HepG2 (cell line): ENCODE data around the gene PIGR. TPM values are rescaled to one million over a fixed set of nuclear protein-coding genes. Genes with fewer than 3 reads are reported as not detected.
A peak's percentile ranks its signal among the peaks of the same experiment; 100 is the strongest.

ENCODE experiments used
- ERF ChIP-seq: IDR thresholded peaks from 2 replicates; pipeline ENCODE4 v1.6.1; 2018; ENCODE audit warnings: missing biosample characterization, missing genetic modification reagents
- GABPB1 ChIP-seq: IDR thresholded peaks from 2 replicates; pipeline ENCODE4 v1.6.1; 2016; ENCODE audit warnings: mild to moderate bottlenecking, missing genetic modification reagents, moderate library complexity, missing compliant biosample characterization
- HNRNPK ChIP-seq: fragments of 200-400 bp; formaldehyde crosslinking; IDR thresholded peaks from 2 replicates; pipeline ENCODE4 v1.6.1; 2018; ENCODE audit warnings: low read length, low read depth, moderate library complexity, mild to moderate bottlenecking; ENCODE audit not compliant: poor library complexity, severe bottlenecking
- HNRNPL ChIP-seq: fragments of 200-400 bp; formaldehyde crosslinking; IDR thresholded peaks from 2 replicates; pipeline ENCODE4 v1.6.1; 2017; ENCODE audit warnings: mild to moderate bottlenecking, low read depth, low read length
- MEF2D ChIP-seq: sonication (generic); formaldehyde crosslinking; IDR thresholded peaks from 2 replicates; pipeline ENCODE4 v1.5.1; 2020; ENCODE audit warnings: mild to moderate bottlenecking, missing genetic modification reagents
- MEIS1 ChIP-seq: sonication (generic); formaldehyde crosslinking; IDR thresholded peaks from 2 replicates; pipeline ENCODE4 v1.9.0; 2021; ENCODE audit warnings: mild to moderate bottlenecking, missing genetic modification reagents, moderate library complexity, borderline replicate concordance
- MIXL1 ChIP-seq: IDR thresholded peaks from 2 replicates; pipeline ENCODE4 v1.6.1; 2016
- MTA3 ChIP-seq: sonication (generic); formaldehyde crosslinking; IDR thresholded peaks from 2 replicates; pipeline ENCODE4 v1.4.0; 2020; ENCODE audit warnings: missing genetic modification reagents
- ZBTB42 ChIP-seq: sonication (generic); formaldehyde crosslinking; IDR thresholded peaks from 2 replicates; pipeline ENCODE4 v1.5.0; 2020; ENCODE audit warnings: mild to moderate bottlenecking, missing genetic modification reagents
- ZFP36L1 ChIP-seq: sonication (generic); formaldehyde crosslinking; IDR thresholded peaks from 2 replicates; pipeline ENCODE4 v1.8.0; 2022; ENCODE audit warnings: mild to moderate bottlenecking, missing genetic modification reagents, moderate library complexity
- ZNF232 ChIP-seq: sonication (generic); formaldehyde crosslinking; IDR thresholded peaks from 2 replicates; pipeline ENCODE4 v1.4.0; 2020; ENCODE audit warnings: missing genetic modification reagents, borderline replicate concordance
- ZNF264 ChIP-seq: sonication (generic); formaldehyde crosslinking; IDR thresholded peaks from 2 replicates; pipeline ENCODE4 v1.4.0; 2020; ENCODE audit warnings: missing genetic modification reagents
- ZNF446 ChIP-seq: sonication (generic); formaldehyde crosslinking; IDR thresholded peaks from 2 replicates; pipeline ENCODE4 v1.5.0; 2020; ENCODE audit warnings: mild to moderate bottlenecking, missing genetic modification reagents
- ZNF788 ChIP-seq: sonication (generic); formaldehyde crosslinking; IDR thresholded peaks from 2 replicates; pipeline ENCODE4 v1.5.0; 2020; ENCODE audit warnings: mild to moderate bottlenecking, missing genetic modification reagents, borderline replicate concordance
- ZNF841 ChIP-seq: sonication (generic); formaldehyde crosslinking; IDR thresholded peaks from 2 replicates; pipeline ENCODE4 v1.8.1; 2023; ENCODE audit warnings: missing genetic modification reagents, borderline replicate concordance
- polyA plus RNA-seq, 8 experiments: library from polyadenylated mRNA; depleted of rRNA in 3 of 8; stranded (reverse) in 7 of 8; unstranded in 1 of 8; fragments of >200 nt; fragmentation: Illumina TruSeq in 4 of 8; extraction: Trizol in 4 of 8; gene quantifications; 2 replicates each; pipeline versions ENCODE4 v1.2.1 to v1.2.3, GENCODE V29; 2011 to 2016; ENCODE audit warnings: low read depth in 4 of 8, missing spikeins in 1 of 8, mixed read lengths in 1 of 8; ENCODE audit not compliant: insufficient read depth in 1 of 8
- total RNA-seq, 5 experiments: library from RNA; depleted of rRNA; stranded (reverse); fragments of >200 nt; fragmentation: Illumina TruSeq; extraction: Trizol; gene quantifications; 2 replicates each; pipeline ENCODE4 v1.2.3, GENCODE V29; 2016; ENCODE audit warnings: low read depth in 1 of 5
- TF ChIP-seq, protein P1 (sequence below): sonication (generic); formaldehyde crosslinking; IDR thresholded peaks from 2 replicates; pipeline ENCODE4 v1.5.0; 2020; ENCODE audit warnings: mild to moderate bottlenecking, missing genetic modification reagents
- TF ChIP-seq, protein P2 (sequence below): sonication (generic); formaldehyde crosslinking; IDR thresholded peaks from 2 replicates; pipeline ENCODE4 v1.4.0; 2020; ENCODE audit warnings: missing genetic modification reagents
- TF ChIP-seq, protein P3 (sequence below): sonication (generic); formaldehyde crosslinking; IDR thresholded peaks from 2 replicates; pipeline ENCODE4 v1.8.0; 2022; ENCODE audit warnings: missing genetic modification reagents, mild to moderate bottlenecking, inconsistent platforms, borderline replicate concordance
- TF ChIP-seq, protein P4 (sequence below): sonication (generic); formaldehyde crosslinking; IDR thresholded peaks from 2 replicates; pipeline ENCODE4 v1.9.0; 2022; ENCODE audit warnings: low read depth, missing genetic modification reagents
- TF ChIP-seq, protein P5 (sequence below): sonication (generic); formaldehyde crosslinking; IDR thresholded peaks from 2 replicates; pipeline ENCODE4 v1.4.0; 2020; ENCODE audit warnings: missing genetic modification reagents

The PIGR gene
- total and polyA plus RNA-seq, 2 of the 13 experiments (the other 11 are each of a cell fraction or from before 2014, with no cell fraction given), result not detected

DNA sequence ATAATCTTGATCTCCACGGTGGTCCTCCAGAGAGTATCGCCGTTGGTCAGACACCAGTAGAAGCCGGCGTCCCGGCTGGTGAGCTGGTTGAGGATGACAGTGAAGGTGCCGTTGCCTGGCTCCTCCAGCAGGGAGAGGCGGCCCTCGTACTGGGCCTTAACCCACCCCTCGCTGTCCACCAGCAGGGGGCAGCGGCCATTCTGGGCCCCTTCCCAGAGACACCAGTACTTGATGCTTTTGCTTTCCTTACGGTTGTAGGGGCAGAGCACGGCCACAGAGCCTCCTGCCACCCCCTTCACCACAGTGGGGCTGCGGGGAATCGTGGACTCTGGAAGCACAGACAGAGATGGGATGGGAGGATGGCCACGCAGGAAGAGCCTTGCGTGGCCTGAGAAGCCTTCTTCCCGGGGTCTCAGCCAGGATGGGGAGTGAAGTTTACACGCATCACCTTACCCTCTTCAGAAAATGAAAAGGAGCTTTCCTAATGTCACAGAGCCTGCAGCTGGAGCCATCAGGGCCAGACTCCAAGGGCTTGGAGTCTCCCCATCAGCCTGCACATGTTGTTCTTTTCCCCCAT is 10.7 kb downstream of the PIGR start (continued):
- TF ChIP-seq ZNF264 (CRISPR knock-in tag), result no peak
- TF ChIP-seq, protein P1, sequence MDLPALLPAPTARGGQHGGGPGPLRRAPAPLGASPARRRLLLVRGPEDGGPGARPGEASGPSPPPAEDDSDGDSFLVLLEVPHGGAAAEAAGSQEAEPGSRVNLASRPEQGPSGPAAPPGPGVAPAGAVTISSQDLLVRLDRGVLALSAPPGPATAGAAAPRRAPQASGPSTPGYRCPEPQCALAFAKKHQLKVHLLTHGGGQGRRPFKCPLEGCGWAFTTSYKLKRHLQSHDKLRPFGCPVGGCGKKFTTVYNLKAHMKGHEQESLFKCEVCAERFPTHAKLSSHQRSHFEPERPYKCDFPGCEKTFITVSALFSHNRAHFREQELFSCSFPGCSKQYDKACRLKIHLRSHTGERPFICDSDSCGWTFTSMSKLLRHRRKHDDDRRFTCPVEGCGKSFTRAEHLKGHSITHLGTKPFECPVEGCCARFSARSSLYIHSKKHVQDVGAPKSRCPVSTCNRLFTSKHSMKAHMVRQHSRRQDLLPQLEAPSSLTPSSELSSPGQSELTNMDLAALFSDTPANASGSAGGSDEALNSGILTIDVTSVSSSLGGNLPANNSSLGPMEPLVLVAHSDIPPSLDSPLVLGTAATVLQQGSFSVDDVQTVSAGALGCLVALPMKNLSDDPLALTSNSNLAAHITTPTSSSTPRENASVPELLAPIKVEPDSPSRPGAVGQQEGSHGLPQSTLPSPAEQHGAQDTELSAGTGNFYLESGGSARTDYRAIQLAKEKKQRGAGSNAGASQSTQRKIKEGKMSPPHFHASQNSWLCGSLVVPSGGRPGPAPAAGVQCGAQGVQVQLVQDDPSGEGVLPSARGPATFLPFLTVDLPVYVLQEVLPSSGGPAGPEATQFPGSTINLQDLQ, result no peak
- TF ChIP-seq ZNF788 (CRISPR knock-in tag), result peak; percentile 70; the same call in 1 of the 2 replicates
- TF ChIP-seq, protein P2, sequence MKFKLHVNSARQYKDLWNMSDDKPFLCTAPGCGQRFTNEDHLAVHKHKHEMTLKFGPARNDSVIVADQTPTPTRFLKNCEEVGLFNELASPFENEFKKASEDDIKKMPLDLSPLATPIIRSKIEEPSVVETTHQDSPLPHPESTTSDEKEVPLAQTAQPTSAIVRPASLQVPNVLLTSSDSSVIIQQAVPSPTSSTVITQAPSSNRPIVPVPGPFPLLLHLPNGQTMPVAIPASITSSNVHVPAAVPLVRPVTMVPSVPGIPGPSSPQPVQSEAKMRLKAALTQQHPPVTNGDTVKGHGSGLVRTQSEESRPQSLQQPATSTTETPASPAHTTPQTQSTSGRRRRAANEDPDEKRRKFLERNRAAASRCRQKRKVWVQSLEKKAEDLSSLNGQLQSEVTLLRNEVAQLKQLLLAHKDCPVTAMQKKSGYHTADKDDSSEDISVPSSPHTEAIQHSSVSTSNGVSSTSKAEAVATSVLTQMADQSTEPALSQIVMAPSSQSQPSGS (CRISPR knock-in tag), result peak; percentile 65; the same call in 1 of the 2 replicates
- TF ChIP-seq ZNF841 (CRISPR knock-in tag), result no peak
- TF ChIP-seq, protein P3, sequence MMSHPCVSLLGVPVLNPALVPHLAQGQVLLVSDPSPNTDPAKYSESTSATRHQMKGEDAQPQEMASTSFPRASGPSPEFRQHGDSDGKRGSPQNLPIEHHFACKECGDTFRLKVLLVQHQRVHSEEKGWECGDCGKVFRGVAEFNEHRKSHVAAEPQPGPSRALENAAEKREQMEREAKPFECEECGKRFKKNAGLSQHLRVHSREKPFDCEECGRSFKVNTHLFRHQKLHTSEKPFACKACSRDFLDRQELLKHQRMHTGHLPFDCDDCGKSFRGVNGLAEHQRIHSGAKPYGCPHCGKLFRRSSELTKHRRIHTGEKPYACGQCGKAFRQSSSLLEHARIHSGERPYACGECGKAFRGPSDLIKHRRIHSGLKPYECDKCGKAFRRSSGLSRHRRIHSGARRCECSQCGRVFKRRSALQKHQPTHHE (CRISPR knock-in tag), result no peak
- TF ChIP-seq GABPB1 (CRISPR knock-in tag), result 0 out of 2 replicates have a peak, but pooled peaks have one; percentile 21
- no peak for TF ChIP-seq MTA3
- no peak for TF ChIP-seq MEIS1 (CRISPR knock-in tag)
- no peak for TF ChIP-seq MEF2D (CRISPR knock-in tag)
- no peak for TF ChIP-seq HNRNPL
- TF ChIP-seq ZNF446 (CRISPR knock-in tag), result no peak
- TF ChIP-seq ERF, result 0 out of 2 replicates have a peak, but pooled peaks have one; percentile 29
- TF ChIP-seq, protein P4, sequence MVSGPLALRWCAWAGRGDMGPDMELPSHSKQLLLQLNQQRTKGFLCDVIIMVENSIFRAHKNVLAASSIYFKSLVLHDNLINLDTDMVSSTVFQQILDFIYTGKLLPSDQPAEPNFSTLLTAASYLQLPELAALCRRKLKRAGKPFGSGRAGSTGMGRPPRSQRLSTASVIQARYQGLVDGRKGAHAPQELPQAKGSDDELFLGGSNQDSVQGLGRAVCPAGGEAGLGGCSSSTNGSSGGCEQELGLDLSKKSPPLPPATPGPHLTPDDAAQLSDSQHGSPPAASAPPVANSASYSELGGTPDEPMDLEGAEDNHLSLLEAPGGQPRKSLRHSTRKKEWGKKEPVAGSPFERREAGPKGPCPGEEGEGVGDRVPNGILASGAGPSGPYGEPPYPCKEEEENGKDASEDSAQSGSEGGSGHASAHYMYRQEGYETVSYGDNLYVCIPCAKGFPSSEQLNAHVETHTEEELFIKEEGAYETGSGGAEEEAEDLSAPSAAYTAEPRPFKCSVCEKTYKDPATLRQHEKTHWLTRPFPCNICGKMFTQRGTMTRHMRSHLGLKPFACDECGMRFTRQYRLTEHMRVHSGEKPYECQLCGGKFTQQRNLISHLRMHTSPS (CRISPR knock-in tag), result no peak
- no peak for TF ChIP-seq ZFP36L1 (CRISPR knock-in tag)
- no peak for TF ChIP-seq HNRNPK
- no peak for TF ChIP-seq ZBTB42 (CRISPR knock-in tag)
- TF ChIP-seq, protein P5, sequence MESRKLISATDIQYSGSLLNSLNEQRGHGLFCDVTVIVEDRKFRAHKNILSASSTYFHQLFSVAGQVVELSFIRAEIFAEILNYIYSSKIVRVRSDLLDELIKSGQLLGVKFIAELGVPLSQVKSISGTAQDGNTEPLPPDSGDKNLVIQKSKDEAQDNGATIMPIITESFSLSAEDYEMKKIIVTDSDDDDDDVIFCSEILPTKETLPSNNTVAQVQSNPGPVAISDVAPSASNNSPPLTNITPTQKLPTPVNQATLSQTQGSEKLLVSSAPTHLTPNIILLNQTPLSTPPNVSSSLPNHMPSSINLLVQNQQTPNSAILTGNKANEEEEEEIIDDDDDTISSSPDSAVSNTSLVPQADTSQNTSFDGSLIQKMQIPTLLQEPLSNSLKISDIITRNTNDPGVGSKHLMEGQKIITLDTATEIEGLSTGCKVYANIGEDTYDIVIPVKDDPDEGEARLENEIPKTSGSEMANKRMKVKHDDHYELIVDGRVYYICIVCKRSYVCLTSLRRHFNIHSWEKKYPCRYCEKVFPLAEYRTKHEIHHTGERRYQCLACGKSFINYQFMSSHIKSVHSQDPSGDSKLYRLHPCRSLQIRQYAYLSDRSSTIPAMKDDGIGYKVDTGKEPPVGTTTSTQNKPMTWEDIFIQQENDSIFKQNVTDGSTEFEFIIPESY (CRISPR knock-in tag), result no peak
- TF ChIP-seq ZNF232 (CRISPR knock-in tag), result no peak
- peak; percentile 43; the same call in 1 of the 2 replicates for TF ChIP-seq MIXL1 (CRISPR knock-in tag)
